ENCODE measurements around the gene PRX.
A peak's percentile ranks its signal among the peaks of the same experiment; 100 is the strongest.
"Not testable (repeated sequence)": the region's sequence is repeated elsewhere in the genome, so short reads cannot be mapped to it uniquely, and the experiment has no call there.

PRX gene

DNA sequence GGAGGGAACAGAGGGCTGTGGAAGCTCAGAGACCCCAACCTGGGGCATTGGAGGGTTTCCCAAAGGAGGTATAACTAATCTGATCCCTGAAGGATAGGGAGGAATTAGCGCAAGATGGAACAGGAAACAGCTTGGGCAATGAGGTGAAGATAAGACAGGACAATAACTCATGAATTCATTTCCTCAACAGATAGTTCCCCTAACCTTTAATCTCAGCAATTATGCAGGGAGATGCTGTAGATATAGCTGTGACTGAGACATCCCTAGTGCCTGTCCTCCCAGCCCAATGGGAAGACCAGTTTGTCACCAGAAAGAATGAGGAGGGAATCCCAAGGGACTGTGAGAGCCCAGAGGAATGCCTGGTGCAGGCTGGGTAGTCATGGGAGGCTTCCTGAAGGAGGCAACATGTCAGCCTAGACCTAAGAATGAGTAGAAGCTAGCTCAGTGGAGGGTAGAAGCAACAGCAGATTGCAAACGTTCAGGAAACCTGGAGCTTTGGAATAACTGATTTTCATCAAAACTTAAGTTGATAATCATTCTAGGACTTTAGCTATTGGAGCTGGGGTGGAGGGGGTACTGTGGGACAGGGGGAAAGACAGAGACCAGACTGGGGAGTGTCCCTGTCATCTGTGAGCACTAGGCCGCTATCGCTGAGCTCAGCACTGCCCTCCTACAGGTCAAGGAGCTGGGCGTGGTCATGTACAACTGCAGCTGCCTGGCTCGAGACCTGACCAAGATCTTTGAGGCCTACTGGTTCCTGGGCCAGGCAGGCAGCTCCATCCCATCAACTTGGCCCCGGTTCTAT is 42.0 kb downstream of the PRX start:
- FAIRE-seq (no peak), DNase-seq (ENCODE audit: extremely low spot score, insufficient read length, low read depth) (no peak)

DNA sequence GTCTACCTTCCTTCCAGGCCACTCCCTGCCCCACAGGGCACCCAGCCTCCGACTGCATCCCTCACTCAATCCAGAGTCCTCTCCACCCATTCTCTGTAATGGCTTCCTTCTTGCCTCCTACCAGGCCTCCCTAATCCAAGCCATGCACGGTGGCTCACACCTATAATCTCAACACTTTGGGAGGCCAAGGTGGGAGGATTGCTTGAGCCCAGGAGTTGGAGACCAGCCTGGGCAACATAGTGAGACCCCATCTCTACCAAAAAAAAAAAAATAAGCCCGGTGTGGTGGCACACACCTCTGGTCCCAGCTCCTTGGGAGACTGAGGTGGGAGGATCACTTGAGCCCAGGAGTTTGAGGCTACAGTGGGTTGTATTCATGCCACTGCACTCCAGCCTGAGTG is 42.9 kb downstream of the PRX start:
- not testable (repeated sequence) for DNase-seq (ENCODE audit: extremely low spot score, insufficient read length, low read depth); FAIRE-seq

DNA sequence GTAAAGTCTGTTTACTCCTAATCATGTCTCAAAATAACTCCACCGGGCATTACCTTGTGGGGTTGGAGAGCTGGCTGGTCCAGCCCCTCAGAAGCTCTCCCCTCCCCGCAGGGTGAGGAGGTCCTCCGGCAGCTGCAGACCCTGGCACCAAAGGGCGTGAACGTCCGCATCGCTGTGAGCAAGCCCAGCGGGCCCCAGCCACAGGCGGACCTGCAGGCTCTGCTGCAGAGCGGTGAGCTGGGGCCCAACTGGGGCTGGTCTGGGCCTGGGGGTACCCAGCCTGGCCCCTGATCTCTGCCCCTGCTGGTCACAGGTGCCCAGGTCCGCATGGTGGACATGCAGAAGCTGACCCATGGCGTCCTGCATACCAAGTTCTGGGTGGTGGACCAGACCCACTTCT is 43.4 kb downstream of the PRX start:
- DNase-seq (ENCODE audit: extremely low spot score, insufficient read length, low read depth), result no peak
- FAIRE-seq, result no peak

DNA sequence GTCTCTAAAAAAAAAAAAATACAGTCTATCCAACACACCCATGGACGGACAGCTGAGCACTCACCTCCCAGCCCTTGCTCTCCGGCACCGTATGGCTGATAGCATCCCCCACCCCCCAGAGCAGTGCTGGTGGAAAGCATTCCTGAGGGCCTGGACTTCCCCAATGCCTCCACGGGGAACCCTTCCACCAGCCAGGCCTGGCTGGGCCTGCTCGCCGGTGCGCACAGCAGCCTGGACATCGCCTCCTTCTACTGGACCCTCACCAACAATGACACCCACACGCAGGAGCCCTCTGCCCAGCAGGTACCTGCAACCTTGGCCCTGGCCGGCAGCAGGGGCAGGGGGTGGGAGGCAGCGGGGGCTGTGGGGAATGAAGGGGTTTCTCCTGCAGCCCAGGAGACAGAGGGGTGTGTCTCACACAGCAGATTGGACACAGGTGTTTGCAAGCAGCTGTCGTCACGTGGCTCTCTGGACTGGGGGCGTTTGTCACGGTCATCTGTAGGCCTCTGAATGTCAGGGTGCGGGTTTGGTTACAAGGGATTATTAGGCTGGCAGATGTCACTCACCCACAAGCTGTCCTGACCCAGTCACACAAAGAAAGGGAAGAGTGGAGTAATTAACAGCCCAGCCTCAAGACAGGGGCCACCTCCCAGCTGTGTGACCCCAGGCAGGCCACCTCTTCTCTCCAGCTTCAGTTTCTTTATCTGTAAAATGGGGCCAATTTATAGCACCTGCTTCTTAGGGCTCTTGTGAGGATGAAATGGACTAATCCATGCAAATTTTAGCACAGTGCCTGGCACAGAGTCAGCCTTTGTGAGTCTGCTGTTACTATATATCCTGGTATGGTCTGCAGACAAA is 45.4 kb downstream of the PRX start:
- no peak for FAIRE-seq
- DNase-seq (ENCODE audit: extremely low spot score, insufficient read length, low read depth), result no peak

DNA sequence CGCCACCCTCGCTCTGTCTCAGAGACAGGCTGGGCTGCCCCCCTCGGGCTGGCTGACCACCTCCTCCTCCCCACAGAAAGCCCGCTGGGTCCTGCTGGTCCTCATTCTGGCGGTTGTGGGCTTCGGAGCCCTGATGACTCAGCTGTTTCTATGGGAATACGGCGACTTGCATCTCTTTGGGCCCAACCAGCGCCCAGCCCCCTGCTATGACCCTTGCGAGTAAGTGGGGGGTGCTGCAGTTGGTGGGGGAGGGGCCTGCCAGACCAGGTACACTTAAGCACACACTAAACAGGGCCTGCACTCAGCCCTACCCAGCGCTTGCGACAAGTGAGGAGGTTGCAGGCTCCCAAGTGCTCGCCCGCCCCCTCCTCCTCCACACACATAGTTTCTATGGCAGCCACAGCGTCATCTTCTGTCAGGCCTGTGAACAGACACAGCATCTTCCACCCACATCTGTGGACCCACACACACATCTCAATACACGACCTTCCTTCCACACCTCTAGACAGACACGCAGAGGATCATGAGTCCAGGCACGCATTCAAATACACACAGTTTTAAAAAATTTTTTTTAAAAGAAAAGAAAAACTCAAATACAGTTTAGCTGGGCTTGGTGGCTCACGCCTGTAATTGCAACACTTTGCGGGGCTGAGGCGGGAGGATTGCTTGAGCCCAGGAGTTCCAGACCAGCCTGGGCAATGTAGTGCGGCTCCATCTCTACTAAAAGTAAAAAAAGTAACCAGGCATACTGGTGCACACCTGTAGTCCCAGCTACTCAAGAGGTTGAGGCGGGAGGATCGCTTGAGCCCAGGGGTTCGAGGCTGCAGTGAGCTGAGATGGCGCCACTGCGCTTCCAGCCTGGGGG is 46.2 kb downstream of the PRX start:
- FAIRE-seq (no peak), DNase-seq (ENCODE audit: extremely low spot score, insufficient read length, low read depth) (no peak)

DNA sequence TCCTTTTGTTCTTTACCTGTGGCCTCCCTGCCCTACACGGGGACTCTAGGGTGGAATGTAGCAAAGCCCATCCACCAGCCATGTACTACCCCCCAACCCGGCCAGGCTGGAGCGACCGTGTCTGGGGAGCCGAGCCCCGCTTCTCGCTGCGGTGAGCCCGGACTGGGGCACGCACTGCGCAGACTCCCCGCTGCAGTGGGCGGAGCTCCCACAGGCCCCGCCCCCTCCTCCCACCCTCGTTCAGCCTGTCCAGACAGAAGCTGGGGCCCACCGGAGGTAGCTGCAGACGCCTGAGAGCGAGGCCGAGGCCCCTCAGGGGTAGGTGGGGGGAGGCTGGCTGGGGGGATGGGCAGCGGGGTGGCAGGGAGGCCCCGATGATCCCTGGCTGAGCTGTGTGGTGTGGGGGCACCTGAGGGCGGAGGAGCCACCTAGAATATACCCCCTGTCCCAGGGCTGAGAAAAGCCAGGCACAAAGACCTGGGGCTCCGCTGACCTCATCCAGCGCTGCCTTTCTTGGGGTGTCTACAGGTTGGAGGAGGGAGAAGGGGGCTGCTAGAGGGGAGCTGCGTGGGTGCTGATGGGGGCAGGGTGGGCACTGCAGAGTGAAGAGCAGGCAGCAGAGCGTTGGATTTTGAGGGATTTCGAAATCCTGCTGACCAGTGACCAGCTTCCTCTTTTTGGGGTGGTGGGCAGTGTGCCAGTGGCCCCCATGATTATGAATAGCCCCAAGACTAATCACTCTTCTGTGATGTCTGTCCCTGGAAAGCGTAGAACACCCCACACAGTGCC is 47.4 kb downstream of the PRX start:
- no peak for FAIRE-seq
- peak; percentile 60 for DNase-seq (ENCODE audit: extremely low spot score, insufficient read length, low read depth)

DNA sequence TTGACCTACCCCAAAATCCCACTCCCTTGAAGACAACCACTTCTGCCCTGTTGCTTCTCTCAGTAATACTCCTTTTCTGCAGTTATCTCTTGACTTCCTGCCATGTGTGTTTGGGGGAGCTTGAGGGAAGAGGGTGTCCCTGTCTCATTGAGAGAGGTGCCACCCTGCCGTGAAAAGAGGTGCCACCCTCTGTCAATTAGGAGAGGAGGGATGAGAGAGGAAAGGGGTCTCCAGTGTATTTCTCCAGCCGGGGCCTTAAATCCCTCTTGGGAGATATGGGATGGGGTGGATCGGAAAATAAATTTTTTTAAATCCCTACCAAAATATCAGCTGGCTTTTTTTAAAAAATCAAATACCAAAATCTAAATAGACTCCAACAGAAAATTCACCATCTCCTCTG is 48.2 kb downstream of the PRX start:
- FAIRE-seq (no peak), DNase-seq (ENCODE audit: extremely low spot score, insufficient read length, low read depth) (no peak)

DNA sequence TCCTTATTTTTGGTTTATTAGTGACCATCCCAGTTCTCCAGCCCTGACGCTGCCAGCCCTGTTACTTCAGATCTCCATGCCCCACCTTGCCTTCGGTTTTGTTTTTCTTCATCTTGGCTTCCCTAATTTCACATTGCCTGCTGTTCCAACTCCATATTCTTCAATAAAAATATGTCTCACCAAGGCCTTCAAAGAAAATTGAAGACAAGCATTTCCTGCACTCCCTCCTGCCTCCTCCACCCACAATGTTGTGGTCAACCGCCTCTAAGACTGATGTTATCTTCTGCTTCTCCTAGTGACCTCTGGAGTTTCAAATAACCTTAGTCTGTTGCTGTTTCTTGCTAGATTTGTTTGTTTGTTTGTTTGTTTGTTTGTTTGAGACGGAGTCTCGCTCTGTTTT is 50.1 kb downstream of the PRX start:
- DNase-seq (ENCODE audit: extremely low spot score, insufficient read length, low read depth) (no peak), FAIRE-seq (no peak)

DNA sequence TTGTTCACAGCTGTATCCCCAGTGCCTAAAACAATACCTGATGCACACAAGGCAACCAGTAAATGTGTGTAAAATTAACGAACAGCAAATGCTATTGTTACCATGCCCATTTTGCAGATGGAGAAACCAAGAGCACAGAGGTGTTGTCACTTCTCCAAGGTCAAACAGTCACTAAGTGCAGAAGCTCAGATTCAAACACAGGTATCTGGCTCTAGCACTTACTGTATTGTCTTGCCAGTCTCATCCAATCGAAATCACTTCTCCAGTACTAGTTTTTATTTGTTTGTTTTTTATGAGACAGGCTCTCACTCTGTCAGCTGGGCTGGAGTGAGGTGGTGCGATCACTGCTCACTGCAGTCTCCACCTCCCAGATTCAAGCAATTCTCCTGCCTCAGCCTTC is 51.0 kb downstream of the PRX start:
- DNase-seq (ENCODE audit: extremely low spot score, insufficient read length, low read depth) (no peak), FAIRE-seq (no peak)

DNA sequence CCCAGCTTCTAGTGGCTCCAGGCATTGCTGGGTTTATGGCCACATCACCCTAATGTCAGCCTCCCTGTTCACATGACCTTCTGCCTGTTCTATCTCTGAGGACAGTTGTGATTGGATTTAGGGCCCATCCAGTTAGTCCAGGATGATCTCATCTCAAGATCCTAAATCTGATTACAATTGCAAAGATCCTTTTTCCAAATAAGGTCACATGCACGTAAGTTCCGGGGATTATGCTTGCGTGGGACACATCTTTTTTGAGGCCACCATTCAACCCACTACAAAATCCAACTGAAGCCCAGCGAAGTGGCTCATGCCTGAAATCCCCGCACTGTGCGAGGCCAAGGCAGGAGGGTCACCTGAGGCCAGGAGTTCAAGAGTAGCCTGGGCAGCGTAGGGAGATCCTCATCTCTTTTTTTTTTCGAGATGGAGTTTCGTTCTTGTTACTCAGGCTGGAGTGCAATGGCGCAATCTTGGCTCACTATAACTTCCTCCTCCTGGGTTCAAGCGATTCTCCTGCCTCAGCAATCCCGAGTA is 52.4 kb downstream of the PRX start:
- DNase-seq (ENCODE audit: extremely low spot score, insufficient read length, low read depth) (no peak), FAIRE-seq (no peak)

DNA sequence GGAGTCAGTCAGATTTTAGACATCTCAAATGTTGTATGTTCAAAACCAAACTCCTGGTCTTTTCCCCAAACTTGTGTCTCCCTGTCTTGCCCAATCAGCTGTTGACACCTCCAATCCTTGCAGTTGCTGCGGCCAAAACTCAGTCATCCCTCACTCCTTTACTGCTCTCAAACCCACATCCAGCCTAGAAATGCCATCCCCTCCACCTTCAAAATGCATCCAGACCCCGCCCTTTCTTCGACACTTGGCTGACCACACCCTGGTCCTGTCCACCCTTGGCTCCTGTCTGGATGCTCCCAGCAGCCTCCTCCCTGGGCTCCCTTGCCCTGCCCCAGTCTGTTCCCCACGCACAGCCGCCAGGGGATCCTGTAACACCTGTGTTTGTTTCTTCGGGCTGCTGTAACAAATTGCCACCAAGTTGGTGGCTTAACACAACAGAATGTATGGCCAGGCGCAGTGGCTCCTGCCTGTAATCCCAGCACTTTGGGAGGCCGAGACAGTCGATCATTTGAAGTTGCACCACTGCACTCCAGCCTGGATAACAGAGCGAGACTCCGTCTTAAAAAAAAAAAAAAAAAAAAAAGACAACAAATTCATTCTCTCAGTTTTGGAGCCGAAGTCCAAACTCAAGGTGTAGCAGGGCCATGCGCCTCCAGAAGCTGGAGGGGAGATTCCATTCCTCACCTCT is 53.0 kb downstream of the PRX start:
- no peak for DNase-seq (ENCODE audit: extremely low spot score, insufficient read length, low read depth)
- no peak for FAIRE-seq

DNA sequence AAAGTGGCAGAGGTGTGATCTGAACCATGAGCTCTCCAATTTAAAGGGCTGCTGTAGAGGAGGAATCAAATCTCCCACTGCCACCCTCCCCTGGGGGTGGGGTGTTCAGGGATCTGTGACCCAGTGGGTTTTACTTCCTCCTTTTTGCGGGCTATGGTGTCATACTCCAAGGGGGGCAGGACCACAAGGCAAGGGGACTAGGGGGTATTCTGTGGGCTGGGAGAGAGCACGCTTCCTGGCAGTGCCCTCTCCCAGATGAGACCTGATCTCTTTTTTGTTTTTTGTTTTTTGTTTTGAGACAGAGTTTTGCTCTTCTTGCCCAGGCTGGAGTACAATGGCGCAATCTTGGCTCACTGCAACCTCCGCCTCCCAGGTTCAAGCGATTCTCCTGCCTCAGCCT is 54.4 kb downstream of the PRX start:
- peak; percentile 55 for FAIRE-seq
- no peak for DNase-seq (ENCODE audit: extremely low spot score, insufficient read length, low read depth)

DNA sequence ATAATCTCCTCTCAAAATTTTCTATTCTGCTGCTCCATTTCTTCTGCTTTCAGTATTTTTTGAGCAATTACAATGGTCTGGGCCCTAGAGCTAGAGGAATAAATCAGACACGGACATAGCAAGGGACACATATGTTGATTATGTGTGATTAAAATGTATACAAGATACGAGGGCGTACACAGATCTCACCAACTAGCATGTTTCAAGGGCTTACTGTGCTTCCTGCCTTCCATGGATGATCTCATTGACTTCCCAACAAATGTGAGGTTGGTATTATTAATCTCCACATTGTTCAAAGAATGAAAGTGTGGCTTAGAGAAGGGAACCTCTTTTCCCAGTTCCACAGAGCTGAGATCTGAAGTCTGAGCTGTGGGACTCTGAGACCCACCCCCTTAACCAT is 55.5 kb downstream of the PRX start:
- FAIRE-seq, result no peak
- DNase-seq (ENCODE audit: extremely low spot score, insufficient read length, low read depth), result no peak

DNA sequence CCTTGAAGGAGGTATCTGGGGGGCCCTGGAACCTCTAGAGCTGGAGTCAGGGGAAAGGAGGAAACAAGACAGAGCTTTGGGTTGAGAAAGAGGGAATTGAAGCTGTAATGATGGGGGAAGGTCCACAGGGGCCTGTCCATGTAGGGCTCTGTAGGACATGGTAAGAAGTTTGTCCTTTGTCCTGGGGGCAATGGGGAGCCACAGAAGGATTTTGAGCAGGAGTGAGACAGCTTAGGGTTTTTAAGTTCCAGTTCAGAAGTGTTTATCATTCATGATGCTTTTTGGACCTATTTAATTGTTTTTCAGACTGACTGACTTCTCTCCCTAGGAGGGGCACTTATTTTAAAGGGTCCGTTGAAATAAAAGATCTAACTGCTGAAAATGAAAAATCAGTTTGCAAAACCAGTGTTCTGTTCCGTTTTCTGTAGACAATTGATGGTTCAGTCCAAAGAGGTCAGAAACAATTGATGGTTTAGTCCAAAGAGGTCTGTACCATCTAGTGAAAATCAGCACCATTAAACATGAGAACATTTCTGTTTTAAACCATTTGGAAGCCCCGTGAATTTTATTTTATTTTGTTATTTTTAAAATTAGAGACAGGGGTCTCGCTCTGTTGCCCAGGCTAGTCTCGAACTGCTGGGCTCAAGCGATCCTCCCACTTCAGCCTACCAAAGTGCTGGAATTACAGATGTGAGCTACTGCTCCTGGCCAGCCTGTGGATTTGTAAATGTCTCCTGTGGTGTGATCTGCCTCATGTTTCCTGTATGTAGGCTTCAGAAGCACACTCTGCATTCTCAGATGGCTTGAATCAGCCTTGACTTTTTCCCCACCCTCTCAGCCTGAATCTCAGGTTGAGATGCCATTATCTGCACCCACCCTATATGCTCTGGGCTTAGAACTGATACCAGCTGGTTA is 56.2 kb downstream of the PRX start:
- no peak for FAIRE-seq

DNA sequence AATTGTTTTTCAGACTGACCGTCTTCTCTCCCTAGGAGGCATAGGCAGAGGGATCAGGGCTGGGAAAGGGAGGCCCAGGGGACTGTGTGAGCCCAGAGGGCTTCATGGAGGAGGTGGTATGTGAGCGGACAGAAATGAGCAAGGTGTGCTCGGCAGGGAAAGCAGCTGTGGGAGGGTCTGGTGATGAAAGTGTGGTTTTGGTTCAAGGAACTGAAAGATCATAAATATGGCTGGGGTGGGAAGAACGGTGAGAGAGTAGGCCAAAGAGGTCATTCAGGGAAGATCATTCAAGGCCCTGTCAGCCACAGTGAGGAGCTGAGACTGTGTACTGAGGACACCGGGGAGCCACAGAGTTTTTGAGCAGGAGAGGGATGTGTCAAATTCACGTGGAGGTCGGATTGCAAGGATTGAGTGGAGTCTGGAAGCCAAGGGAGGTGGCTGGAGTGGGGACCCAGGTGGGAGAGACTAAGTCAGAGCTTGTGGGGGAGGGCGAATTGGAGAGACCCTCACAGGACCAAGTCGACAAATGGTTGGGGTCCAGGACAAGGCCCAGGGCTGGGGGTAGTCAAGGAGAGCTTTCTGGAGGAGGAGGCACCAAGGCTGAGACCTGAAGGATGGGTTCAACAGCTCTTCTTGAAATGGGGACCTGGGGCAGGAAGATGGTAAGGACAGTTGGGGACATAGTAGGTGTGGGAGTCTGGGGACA is 57.0 kb downstream of the PRX start:
- FAIRE-seq (peak; percentile 81), DNase-seq (ENCODE audit: extremely low spot score, insufficient read length, low read depth) (no peak)

More for the DNA sequence above, 56.2 kb downstream of the PRX start:
- DNase-seq (ENCODE audit: extremely low spot score, insufficient read length, low read depth), result no peak

DNA sequence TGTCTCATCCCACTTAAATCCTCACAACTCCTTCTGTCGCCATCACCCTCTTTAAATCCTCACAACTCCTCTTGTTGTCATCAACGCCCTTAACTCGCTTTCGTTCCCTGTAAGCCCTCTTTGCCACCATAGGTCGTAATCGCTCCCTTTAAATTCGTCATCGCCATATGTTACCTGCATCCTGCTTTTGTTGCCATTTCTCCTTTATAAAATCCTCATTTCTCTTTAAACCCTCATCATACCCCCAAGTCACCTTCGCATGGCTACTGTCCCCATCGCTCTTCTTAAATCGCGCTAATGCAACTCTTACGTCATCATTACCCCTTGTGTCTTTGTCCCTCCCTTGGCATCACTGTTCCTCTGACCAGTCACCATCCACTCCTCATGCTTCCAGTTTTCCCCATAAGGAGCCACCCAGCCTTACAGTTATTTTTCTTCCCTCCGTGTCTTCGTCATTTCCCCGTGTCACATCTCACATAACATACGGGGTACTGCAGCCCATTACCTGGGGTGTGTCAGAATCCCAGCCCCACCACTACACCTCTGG is 64.1 kb downstream of the PRX start:
- FAIRE-seq (no peak), DNase-seq (ENCODE audit: extremely low spot score, insufficient read length, low read depth) (no peak)

Measured in GM18507 (cell line).